ENCODE measurements around the gene DGKI. TPM values are rescaled to one million over a fixed set of nuclear protein-coding genes. Genes with fewer than 3 reads are reported as not detected.

The DGKI gene
- total and polyA plus RNA-seq, 2 of the 13 experiments (the other 11 are each of a cell fraction or from before 2014, with no cell fraction given) = 0.09 to 0.17 TPM

DNA sequence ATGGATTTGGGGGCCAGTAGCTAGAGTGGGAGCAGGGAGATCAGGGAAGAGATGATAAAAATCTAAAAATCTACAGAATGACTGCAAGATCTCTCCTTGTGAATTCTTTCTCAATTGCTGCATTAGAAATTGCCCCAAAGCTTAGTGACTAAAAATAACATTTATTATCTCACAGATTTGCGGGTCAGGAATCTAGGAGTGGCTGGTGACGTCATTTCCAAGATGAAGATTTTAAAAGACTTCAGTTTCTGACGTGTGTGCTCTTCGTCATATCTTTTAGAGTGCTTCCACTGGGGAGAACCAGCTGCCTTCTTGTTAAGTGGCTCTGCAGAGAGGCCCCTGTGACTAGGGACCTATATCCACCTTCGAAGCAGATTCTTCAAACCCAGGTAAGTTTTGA is 112.6 kb downstream of the DGKI start:
- H3K27me3 ChIP-seq (ENCODE audit: control insufficient read depth in 1 of 2, insufficient read depth in 2 of 2, low read length in 2 of 2) = peaks cover 1 to 28% of the 10 kb centered on the region in 2 experiments; a peak in 3 of 5 replicates

DNA sequence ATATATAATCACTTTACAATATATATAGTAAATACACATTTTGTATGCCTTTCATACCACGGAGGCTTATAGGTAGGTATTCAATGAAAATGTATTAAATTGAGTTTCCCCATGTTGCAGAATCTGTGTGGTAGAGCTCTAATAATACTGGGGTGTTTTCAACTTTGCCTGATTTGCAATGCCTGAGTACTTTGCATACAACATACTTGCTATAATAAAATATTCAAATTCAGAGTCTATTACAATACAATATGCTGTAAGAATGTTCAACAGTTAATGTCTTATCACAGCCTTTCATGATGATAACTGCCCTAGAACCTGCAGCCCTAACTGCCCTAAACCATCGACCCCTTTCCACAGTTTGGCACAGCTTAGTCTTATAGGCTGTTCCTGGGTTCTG is 114.6 kb downstream of the DGKI start:
- no peak for DNase-seq (ENCODE audit: low spot score)
- Histone ChIP-seq H3K36me3 (replicated peaks in 1 of 2; ENCODE audit: control insufficient read depth in 1 of 2, insufficient read depth in 2 of 2, low read length in 2 of 2) (no peaks in the 10 kb centered on the region), H3K9me3 (ENCODE audit: low read length) (no peaks in the 10 kb centered on the region), H3K4me2 (ENCODE audit: low read depth, low read length) (no peak overlapping the region), H3K79me2 (ENCODE audit: insufficient read depth, low read length) (no peaks in the 10 kb centered on the region), H3K27ac (ENCODE audit: extremely low read length, insufficient read depth, low read length) (no peak overlapping the region), H4K20me1 (ENCODE audit: insufficient read depth, low read length) (no peaks in the 10 kb centered on the region), H2AFZ (ENCODE audit: low read length) (no peak overlapping the region), H3K27me3 (ENCODE audit: control insufficient read depth in 1 of 2, insufficient read depth in 2 of 2, low read length in 2 of 2) (peaks cover 1 to 31% of the 10 kb centered on the region in 2 experiments; a peak in 4 of 5 replicates), H3K4me1 (ENCODE audit: insufficient read depth, low read length) (no peaks in the 10 kb centered on the region), H3K9ac (ENCODE audit: insufficient read depth, low read depth, low read length) (no peak overlapping the region), H3K4me3 (replicated peaks in 1 of 3; ENCODE audit: insufficient read depth in 1 of 3, low read depth in 2 of 3, low read length in 3 of 3) (no peak overlapping the region)
- ChIA-PET POLR2A (no interaction called here), CTCF (ENCODE audit: low intra/inter-chr PET ratio, low total read pairs) (no interaction called here)
- BruUV-seq (replicated peaks) = no TSS peak
- ATAC-seq = no peak
- no peak for FAIRE-seq
- 2% methylated on average over 2 of the region's 2 CpGs for WGBS (ENCODE audit: low lambda C conversion rate)
- intact Hi-C loops (cut with micrococcal nuclease; ENCODE audit: unreplicated experiment) (no loop called here), in situ Hi-C loops (cut with HindIII; ENCODE audit: extremely low pct_ligation_motif_present, low pct_unique_long_range_greater_than_20kb) (no loop called here)
- TF ChIP-seq, protein P1, sequence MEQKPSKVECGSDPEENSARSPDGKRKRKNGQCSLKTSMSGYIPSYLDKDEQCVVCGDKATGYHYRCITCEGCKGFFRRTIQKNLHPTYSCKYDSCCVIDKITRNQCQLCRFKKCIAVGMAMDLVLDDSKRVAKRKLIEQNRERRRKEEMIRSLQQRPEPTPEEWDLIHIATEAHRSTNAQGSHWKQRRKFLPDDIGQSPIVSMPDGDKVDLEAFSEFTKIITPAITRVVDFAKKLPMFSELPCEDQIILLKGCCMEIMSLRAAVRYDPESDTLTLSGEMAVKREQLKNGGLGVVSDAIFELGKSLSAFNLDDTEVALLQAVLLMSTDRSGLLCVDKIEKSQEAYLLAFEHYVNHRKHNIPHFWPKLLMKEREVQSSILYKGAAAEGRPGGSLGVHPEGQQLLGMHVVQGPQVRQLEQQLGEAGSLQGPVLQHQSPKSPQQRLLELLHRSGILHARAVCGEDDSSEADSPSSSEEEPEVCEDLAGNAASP (CRISPR knock-in tag; IDR thresholded peaks at IDR 0.05; ENCODE audit: borderline replicate concordance) = no peak
- TF ChIP-seq GLI4 (CRISPR knock-in tag; IDR thresholded peaks at IDR 0.05; ENCODE audit: borderline replicate concordance) (no peak), ZNF788 (CRISPR knock-in tag; IDR thresholded peaks at IDR 0.05; ENCODE audit: borderline replicate concordance) (no peak), CENPX (CRISPR knock-in tag; IDR thresholded peaks at IDR 0.05) (no peak), SNAPC4 (CRISPR knock-in tag; IDR thresholded peaks at IDR 0.05) (no peak), REPIN1 (CRISPR knock-in tag; IDR thresholded peaks at IDR 0.05; ENCODE audit: borderline replicate concordance, low read depth) (no peak), REL (CRISPR knock-in tag; conservative IDR thresholded peaks at IDR 0.05) (no peak), ELK4 (CRISPR knock-in tag; IDR thresholded peaks at IDR 0.05; ENCODE audit: borderline replicate concordance) (no peak), ZNF720 (CRISPR knock-in tag; IDR thresholded peaks at IDR 0.05) (no peak)

More for the DNA sequence above, 112.6 kb downstream of the DGKI start:
- H3K4me2 ChIP-seq (ENCODE audit: low read depth, low read length) = no peak overlapping the region
- no peak overlapping the region for H3K9ac ChIP-seq (ENCODE audit: insufficient read depth, low read depth, low read length)
- in situ Hi-C loops (cut with HindIII; ENCODE audit: extremely low pct_ligation_motif_present, low pct_unique_long_range_greater_than_20kb) (no loop called here), intact Hi-C loops (cut with micrococcal nuclease; ENCODE audit: unreplicated experiment) (no loop called here)
- 4% methylated on average over 5 of the region's 5 CpGs for WGBS (ENCODE audit: low lambda C conversion rate)
- TF ChIP-seq ATF7 (IDR thresholded peaks at IDR 0.05) = peak; percentile 97
- no peak for TF ChIP-seq ATF7 (CRISPR knock-in tag; IDR thresholded peaks at IDR 0.05)
- no peak for TF ChIP-seq KLF13 (CRISPR knock-in tag; IDR thresholded peaks at IDR 0.05)
- TF ChIP-seq CREB1 (IDR thresholded peaks at IDR 0.05) = peak; percentile 95
- no peak for TF ChIP-seq CREB1 (CRISPR knock-in tag; IDR thresholded peaks at IDR 0.05)
- CTCF ChIA-PET (ENCODE audit: low intra/inter-chr PET ratio, low total read pairs) = no interaction called here
- no peak overlapping the region for H3K27ac ChIP-seq (ENCODE audit: extremely low read length, insufficient read depth, low read length)
- FAIRE-seq (no peak), ATAC-seq (no peak), DNase-seq (ENCODE audit: low spot score) (no peak)
- H3K9me3 ChIP-seq (ENCODE audit: low read length) = no peaks in the 10 kb centered on the region
- H3K36me3 ChIP-seq (replicated peaks in 1 of 2; ENCODE audit: control insufficient read depth in 1 of 2, insufficient read depth in 2 of 2, low read length in 2 of 2) = no peaks in the 10 kb centered on the region
- BruUV-seq (replicated peaks) = no TSS peak
- POLR2A ChIA-PET = no interaction called here
- H3K79me2 ChIP-seq (ENCODE audit: insufficient read depth, low read length) = no peaks in the 10 kb centered on the region
- no peaks in the 10 kb centered on the region for H3K4me1 ChIP-seq (ENCODE audit: insufficient read depth, low read length)
- H2AFZ ChIP-seq (ENCODE audit: low read length) = no peak overlapping the region
- H4K20me1 ChIP-seq (ENCODE audit: insufficient read depth, low read length) = no peaks in the 10 kb centered on the region
- H3K4me3 ChIP-seq (replicated peaks in 1 of 3; ENCODE audit: insufficient read depth in 1 of 3, low read depth in 2 of 3, low read length in 3 of 3) = no peak overlapping the region
